ENCODE data around the gene TUBB2B.

The TUBB2B gene

DNA sequence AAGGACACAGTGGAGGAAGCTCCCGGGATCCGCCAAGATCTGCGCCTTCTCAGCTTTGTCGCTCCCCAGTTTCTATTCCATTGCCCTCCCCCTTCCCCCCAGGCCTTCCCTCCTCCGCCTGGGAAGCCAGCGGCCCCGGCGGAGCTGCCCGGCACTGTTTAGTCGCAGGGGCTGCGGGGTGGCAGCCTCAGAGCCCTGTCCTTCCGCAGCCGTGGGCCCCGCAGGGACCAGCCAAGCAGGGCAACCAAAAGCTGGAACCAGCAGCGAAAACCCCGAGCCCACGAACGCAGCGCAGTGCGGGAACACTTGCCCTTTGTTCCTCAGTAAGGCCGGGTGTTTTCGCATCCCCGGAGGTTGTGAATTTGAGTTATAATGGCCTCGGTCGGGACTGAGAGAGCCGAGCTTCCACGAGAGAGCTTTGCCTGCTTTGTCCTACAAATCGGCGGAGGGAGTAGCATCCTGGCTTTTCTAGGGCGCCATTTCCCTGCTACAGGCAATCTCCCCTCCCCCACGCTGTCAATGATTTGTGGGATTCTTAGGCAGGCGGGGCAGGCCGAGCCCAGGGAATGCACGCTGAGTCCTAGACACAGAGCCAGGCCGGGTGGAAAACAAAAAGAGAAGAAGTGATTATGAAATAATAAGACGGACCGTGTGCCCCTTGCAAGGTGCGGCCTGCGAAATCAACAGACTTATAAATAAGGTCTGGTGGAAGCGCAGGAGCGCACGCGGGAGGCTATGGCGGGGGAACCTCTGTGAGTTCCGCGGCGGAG, 4.0 kb upstream of the TUBB2B start:
- TF ChIP-seq, protein P1, sequence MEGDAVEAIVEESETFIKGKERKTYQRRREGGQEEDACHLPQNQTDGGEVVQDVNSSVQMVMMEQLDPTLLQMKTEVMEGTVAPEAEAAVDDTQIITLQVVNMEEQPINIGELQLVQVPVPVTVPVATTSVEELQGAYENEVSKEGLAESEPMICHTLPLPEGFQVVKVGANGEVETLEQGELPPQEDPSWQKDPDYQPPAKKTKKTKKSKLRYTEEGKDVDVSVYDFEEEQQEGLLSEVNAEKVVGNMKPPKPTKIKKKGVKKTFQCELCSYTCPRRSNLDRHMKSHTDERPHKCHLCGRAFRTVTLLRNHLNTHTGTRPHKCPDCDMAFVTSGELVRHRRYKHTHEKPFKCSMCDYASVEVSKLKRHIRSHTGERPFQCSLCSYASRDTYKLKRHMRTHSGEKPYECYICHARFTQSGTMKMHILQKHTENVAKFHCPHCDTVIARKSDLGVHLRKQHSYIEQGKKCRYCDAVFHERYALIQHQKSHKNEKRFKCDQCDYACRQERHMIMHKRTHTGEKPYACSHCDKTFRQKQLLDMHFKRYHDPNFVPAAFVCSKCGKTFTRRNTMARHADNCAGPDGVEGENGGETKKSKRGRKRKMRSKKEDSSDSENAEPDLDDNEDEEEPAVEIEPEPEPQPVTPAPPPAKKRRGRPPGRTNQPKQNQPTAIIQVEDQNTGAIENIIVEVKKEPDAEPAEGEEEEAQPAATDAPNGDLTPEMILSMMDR (IDR thresholded peaks at IDR 0.05; ENCODE audit: extremely low read depth, insufficient read depth, missing control alignments) = no peak
- in situ Hi-C loops (cut with MboI; ENCODE audit: low pct_unique_long_range_greater_than_20kb, low sequenced_read_pairs, unreplicated experiment) = no loop called here
- DNase-seq (ENCODE audit: low spot score) = no peak

DNA sequence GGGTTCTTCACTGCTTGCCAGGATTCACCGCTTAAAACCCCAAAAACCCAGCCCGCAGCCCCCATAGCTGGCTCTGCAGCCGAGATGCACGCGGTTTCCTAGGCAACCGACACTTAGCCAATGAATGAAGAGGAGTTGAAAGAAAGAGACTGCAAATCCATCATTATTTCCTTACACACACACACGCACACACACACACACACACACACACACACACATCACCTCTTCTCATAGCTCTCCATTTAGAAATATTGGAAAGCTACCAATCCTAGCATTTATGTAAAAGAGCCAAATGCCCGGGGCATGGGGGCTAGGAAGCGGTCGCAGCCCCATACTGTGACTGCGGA, 3.4 kb upstream of the TUBB2B start:
- TF ChIP-seq, protein P1 (IDR thresholded peaks at IDR 0.05; ENCODE audit: extremely low read depth, insufficient read depth, missing control alignments) = no peak
- in situ Hi-C loops (cut with MboI; ENCODE audit: low pct_unique_long_range_greater_than_20kb, low sequenced_read_pairs, unreplicated experiment) = no loop called here

DNA sequence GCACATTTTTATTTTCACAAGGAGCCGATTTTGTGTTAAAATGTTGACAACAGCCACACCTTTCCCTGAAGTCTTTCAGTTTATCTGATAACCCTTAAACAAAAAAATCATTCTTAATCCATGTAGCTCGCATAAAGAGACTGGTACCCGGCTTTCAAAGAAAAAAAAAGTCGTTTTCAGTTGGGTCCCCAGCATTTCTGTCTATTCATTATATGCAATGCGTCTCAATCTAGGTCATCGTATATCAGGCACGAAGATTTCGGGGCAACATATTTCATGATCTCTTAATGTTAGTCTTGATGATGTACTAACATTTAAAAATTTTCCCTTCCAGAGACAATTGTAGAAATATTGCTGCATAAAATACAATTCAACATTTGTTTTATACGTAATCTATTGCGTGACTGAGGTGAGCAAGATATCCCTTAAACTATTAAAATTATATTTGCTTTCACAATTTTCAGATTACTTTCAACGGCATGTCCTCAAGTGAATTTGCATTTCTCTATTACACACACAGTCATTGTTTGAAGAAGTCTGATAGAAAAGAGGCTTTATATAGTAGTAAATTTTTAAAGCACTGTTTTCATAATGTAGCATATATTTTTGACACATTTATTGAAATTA, 2.9 kb upstream of the TUBB2B start:
- in situ Hi-C loops (cut with MboI; ENCODE audit: low pct_unique_long_range_greater_than_20kb, low sequenced_read_pairs, unreplicated experiment) = no loop called here
- TF ChIP-seq, protein P1 (IDR thresholded peaks at IDR 0.05; ENCODE audit: extremely low read depth, insufficient read depth, missing control alignments) = no peak

More for the DNA sequence above, 3.4 kb upstream of the TUBB2B start:
- peak; percentile 53 for DNase-seq (ENCODE audit: low spot score)

DNA sequence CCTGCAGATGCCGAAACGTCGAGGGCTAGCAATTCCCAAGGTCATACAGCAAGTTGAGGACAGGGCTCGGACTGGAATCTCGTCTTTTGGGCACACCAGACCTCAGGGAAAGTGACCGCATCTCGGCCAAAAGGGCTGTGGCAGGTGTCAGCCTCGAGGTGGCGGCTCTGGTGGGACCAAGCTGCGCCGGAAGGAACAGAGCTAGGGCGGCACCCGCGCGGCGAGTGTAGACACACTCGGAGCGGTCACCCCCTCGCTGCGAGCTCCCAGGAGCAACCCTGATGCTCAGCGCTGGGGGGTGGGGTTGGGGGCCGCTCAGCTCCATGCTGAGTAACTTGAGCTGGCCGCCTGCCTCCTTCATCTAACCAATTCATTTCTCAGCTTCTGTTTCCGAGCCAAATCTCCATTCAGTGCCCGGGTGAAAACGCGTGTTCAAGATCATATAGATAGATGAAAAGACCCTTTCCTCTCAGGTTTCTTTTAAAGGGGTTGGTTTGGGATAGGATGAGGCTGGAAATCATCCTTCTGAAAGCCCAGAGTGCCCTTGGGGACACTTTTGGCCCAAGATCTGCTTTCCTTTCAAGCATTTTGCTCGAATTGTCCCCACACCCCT, 2.2 kb upstream of the TUBB2B start:
- TF ChIP-seq, protein P1 (IDR thresholded peaks at IDR 0.05; ENCODE audit: extremely low read depth, insufficient read depth, missing control alignments) = peak; percentile 31
- in situ Hi-C loops (cut with MboI; ENCODE audit: low pct_unique_long_range_greater_than_20kb, low sequenced_read_pairs, unreplicated experiment) = no loop called here
- DNase-seq (ENCODE audit: low spot score) = peak; percentile 45

More for the DNA sequence above, 2.9 kb upstream of the TUBB2B start:
- no peak for DNase-seq (ENCODE audit: low spot score)

DNA sequence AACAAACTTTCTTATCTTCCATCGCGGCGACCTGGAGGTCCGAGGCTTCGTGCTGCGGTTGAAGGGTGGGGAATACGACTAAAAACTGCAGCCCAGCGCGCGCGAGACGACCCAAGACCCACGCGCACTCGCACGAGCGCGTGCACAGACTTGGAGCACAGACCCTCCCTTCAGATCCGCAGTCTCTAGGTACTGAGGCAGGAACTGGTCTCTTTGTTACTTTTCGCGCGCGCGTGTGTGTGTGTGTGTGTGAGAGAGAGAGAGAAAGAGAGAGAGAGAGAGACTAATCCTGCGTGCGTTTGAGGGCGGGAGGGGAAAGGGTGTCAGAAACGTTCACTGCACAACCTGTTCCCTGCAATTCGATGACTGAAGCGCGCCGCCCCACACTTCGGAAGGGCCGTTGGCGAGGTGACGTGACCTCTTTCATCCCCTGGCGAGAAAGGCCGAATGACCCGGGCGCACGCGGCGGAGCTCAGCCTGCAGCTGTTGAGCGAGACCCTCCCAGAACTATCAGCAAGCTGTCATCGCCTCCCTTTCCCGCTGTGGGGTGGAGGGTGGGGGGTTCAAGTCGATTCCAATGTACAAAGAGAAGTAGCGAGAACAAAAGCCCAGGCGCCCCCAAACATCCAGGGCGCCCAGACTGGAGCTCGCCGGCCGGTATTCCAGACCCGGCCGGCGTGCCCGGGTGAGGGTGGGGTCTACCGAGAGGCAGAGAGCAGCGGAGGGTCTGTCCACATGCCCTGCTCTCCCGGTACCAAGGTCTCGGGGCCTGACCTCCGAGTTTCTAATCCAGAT, 1.5 kb upstream of the TUBB2B start:
- in situ Hi-C loops (cut with MboI; ENCODE audit: low pct_unique_long_range_greater_than_20kb, low sequenced_read_pairs, unreplicated experiment) = no loop called here
- peak; percentile 57 for DNase-seq (ENCODE audit: low spot score)
- TF ChIP-seq, protein P1 (IDR thresholded peaks at IDR 0.05; ENCODE audit: extremely low read depth, insufficient read depth, missing control alignments) = no peak

DNA sequence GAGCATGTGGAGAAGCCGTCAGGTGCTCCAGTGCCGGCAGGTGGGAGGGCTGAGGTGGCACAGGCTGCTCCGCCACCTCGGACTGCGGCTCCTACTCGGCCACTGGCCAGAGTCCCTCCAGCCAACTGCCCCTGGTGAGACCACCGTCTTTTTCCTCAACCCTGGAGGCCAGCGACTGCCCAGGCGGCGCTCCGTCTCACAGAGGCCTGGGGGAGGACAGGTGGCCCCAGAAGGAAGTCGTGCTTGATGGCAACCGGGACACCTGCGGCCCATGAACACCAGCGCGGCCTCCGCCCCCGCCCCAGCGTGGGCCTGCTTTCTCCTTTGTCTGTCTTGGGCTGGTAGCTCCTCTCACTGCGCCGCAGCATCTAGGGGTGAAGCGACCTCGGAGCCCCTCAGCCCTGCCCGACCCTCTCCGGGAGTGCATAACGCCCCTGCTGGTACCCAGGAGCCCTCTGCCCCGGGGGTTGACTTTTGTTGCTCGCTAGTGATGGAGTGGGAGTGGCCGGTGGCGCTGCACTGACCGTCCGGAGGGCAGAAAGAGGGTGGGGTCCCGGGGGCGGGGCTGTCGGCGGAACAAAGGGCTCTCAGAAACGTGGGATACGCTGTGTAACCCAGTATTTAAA, 706 bp upstream of the TUBB2B start:
- in situ Hi-C loops (cut with MboI; ENCODE audit: low pct_unique_long_range_greater_than_20kb, low sequenced_read_pairs, unreplicated experiment) = no loop called here
- DNase-seq (ENCODE audit: low spot score) = peak; percentile 57
- TF ChIP-seq, protein P1 (IDR thresholded peaks at IDR 0.05; ENCODE audit: extremely low read depth, insufficient read depth, missing control alignments) = no peak
